Measurements from ENCODE around the gene CCDC85C.

Gene CCDC85C

DNA sequence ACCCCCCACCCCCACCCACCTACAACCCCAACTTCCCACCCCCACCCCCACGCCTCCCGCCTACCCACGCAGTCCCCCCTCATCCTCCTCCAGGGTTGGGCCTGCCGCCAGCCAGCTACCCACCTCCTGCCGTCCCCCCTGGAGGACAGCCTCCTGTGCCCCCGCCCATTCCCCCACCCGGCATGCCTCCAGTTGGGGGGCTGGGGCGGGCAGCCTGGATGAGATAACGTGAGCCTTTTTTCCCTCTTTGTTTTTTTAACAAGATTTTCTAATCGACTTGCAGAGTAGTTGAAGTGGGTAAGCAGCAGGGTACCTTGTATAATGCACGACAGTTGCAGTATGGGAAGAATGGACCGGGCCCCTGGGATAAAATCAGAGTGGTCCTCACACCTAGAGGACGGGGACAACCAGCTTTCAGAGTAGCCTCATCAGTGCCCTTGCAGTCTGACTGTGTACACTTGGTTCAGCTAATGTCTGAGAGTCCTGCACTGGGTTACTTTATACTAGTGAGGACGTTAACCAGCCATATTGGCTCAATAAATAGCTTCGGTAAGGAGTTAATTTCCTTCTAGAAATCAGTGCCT lies 93.4 kb downstream of the CCDC85C start:
- no peak for DNase-seq (ENCODE audit: low spot score)

DNA sequence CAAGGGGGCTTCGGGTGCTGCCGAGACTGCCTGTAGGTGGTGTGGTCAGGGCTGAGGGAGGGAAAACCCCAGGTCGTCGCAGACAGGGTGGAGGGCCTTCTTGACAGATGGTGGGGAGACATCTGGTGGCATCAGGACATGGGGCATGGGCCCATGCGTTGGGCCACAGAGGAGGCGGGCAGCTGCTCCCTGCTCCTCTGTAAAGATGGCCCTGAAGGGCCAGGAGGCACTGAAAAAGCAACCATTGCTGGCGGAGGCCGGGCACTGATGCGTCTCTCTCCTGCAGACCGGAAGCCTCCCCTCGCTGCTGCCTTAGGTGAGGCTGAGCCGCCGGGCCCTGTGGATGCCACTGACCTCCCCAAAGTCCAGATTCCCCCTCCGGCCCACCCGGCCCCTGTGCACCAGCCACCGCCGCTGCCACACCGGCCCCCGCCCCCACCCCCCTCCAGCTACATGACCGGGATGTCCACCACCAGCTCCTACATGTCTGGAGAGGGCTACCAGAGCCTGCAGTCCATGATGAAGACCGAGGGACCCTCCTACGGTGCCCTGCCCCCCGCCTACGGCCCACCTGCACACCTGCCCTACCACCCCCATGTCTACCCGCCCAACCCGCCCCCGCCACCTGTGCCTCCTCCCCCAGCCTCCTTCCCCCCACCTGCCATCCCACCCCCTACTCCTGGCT lies 94.0 kb downstream of the CCDC85C start:
- DNase-seq (ENCODE audit: low spot score), result no peak

DNA sequence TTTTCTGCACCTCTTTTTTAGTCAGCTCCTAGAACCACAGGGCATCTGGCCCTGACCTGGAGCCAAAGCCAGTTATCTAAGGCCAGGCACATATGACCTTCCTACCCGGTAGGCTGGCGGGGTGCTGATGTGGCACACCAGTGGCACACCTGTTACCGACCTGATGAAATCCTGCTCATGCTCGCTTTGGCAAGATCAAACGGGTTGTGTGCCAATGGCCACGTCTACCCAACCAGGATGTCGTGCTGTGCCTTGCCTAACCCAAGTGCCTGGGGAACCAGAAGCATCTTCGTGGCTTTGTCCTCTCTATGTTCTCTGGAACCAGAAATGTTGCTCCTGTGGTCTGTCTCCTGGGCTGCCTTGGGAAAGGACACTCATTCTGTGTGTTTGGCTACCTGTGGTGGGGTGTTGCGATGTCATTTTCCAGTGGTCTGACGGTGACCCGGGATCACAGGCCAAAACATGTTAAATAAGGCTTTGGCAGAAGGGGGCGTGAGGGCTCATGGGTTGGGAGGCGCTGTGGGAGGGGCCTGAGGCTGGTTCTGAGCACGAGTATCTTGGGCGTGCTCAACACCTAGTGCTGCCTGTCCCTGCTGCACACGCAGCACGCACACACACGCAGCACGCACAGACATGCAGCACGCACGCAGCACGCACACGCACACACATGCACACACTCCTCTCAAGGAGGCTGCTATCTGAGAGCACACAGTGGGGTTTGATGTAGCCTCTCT lies 94.9 kb downstream of the CCDC85C start:
- no peak for DNase-seq (ENCODE audit: low spot score)

- no peak for DNase-seq (ENCODE audit: low spot score)
Measured at GRCh38 chr14:99507860-99508640, 96.0 kb downstream of the CCDC85C start.

DNA sequence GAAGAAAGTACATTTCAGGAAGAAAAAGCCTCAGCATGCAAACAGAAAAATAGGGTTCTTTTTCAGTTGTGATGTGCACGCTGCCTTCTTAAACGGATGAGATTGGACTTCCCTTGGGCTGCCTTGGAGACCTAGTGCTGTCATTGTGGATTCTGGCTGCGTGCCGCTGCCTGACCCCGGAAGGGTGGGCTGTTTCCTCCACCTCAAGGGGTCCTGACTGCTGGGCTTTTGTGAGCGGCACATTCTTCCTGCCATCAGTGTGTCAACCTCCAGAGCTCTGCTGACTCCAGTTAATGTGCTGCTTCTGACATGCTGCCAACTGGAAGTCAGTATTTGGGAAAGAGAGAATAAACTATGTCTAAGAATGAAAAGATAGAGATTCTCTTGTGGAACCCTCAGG lies 97.7 kb downstream of the CCDC85C start:
- no peak for DNase-seq (ENCODE audit: low spot score)

- no peak for DNase-seq (ENCODE audit: low spot score)
Measured at GRCh38 chr14:99505089-99505488, 98.9 kb downstream of the CCDC85C start.

GRCh38 chr14:99503848-99504453 lies 100.1 kb downstream of the CCDC85C start:
- no peak for DNase-seq (ENCODE audit: low spot score)

DNA sequence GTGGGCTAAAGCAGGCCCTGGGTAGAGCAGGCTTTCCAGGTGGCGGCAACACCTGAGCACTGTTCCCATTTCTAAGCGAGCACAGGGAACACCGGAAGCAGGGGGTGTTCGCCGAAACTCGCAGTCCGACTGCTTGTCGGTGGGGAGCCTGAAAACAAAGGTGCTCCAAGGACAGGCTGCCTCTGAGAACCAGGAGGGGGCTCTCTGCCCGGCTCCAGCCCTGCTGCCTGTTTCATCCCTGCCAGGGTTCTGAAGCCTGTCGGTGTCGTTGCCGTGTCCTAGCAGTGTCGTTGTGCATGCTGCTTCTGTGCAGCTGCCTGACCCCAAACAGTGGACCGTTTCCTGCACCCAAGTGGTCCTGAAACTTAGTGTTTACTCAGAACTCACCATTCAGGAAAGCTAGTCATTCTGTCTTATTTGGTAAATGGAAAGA lies 101.0 kb downstream of the CCDC85C start:
- DNase-seq (ENCODE audit: low spot score), result no peak

DNA sequence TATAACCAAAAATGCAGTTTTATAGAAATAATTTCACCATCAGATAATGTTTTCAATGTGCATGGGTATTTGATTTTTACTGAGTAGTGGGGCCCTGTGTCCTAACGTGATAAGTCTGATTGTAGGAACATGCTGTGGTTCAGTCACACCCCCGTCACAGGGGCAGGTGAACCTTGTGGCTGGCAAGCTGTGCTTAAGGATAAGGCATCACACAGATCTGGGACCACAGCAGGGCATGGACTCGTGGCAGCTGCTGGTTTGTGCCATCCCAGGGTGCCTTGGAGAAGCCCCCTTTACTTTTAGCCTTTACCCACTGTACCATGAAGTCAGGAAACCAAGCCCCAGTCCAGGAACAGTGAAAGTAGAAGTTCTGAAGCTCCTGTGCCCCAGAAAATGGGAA lies 106.1 kb downstream of the CCDC85C start:
- no peak for DNase-seq (ENCODE audit: low spot score)

GRCh38 chr14:99497341-99497740 lies 106.7 kb downstream of the CCDC85C start:
- no peak for DNase-seq (ENCODE audit: low spot score)

GRCh38 chr14:99484106-99484505 lies 119.9 kb downstream of the CCDC85C start:
- DNase-seq (ENCODE audit: low spot score), result no peak

GRCh38 chr14:99481745-99482099 lies 122.3 kb downstream of the CCDC85C start:
- DNase-seq (ENCODE audit: low spot score), result no peak

DNA sequence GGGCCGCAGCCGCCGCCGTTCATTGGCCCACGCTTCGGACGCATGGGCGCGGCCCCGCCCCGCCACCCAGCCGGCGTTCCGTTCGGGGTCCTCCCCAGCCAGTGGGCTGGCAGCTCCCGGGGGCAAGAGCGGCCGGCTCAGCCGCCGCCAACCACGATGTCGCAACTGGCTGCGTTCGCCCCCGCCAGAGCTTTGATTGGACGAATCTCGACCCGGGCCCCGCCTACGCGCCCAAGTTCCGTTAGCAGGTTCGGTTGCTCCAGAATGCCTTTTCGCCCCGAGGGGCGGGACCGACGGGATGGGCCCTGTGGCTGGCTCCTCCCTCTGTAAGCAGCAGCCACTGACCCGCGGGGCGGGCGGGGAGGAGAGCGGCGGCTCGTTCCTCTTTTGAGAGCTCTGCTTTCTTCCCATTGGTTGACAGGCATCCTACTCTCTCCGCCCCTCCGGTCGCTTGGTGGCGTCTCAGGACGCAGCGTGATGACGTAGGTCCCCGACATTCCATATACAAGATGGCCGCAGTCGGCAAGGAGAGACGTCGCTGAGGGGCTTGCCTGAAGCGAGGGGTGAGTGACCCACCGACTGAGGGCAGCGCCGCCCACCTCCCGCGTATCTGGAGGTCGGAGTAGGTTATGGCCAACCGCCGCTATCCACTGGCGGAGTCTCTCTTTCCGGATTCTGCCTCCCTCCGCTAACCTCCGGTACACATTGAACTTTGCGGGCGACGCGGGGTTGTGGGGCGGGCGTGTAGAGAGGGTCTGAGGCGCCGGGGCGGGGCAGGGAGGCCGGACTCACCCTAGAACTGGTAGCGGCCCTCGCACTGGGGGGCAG lies 122.9 kb downstream of the CCDC85C start, which contains the start of gene CCNK:
CCNK (plus strand) TSS at position 493 of the 828 bp plus-strand sequence. CDS start 11,269 bp downstream, outside the sequence.
- DNase-seq (ENCODE audit: low spot score), result peak; percentile 93

DNA sequence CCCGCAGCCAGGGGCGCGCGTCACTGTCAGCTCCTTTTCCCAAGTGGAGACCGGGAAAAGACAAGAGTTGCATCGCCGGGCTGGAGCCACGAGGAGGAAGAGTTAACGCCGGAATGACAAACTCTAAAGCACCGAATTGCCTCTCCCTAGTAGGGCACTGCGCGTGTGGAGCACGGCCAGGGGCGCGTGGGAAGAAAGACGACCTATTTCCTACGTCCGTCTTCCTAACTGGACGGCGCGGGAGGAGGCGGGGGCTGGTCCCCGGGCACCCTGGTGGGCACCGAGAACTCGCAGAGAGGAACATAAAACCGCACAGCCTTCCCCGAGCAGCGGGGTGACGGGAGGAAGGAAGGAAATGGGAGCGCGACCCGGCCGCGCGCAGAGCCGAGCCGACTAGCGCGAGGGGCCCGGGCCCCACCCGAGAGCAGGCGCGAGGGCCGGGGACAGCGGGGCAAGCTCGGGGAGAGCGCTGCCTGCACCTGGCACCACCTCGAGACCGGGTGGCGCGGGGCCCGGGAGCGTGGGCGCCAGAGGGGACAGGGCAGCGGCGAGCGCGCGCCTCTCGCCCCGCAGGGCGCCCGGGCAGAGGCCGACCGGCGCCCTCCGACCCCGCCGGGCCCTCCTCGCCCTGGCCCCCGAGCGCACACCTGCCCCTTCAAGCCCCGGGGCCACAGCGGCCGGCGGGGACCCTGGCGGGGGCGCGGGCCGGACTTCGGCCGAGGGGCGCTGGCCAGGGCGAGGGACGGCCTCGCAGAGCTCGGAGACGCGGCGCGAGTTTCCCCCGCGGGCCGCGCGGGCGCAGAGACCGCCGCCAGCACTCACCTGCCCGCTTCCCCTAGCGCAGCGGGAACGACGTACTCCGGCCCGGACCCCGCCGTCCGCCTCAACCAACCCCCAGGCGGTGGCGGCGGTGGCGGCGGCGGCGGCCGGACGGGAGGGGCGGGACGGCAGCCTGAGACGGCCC lies 123.8 kb downstream of the CCDC85C start, which contains the start of gene SETD3:
SETD3 (minus strand) TSS at position 954 of the 964 bp plus-strand sequence. CDS start 15,054 bp downstream, outside the sequence.
- DNase-seq (ENCODE audit: low spot score), result peak; percentile 24

GRCh38 chr14:99479160-99479905 lies 124.7 kb downstream of the CCDC85C start:
- DNase-seq (ENCODE audit: low spot score), result no peak

DNA sequence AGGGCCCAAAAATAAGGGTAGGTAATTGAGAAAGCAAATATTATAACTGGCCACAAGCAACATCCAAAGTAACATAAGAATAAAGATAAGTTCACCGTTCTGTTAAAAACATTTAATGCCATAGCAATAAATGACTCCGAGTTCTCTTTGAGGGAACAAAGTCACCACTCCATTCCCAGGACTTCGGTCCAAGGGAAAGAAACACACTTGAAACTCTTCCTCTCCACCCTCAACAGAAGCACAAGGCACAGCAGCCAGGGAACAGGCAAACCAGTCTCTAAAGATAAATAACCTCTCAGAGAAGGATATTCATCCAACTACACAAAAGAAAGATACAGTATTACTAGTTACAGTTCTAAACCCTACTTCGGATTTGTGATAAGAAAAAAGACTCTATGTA lies 125.9 kb downstream of the CCDC85C start:
- no peak for DNase-seq (ENCODE audit: low spot score)

GRCh38 chr14:99476864-99477263 lies 127.1 kb downstream of the CCDC85C start:
- DNase-seq (ENCODE audit: low spot score), result no peak

GRCh38 chr14:99475660-99476059 lies 128.3 kb downstream of the CCDC85C start:
- DNase-seq (ENCODE audit: low spot score), result no peak

DNA sequence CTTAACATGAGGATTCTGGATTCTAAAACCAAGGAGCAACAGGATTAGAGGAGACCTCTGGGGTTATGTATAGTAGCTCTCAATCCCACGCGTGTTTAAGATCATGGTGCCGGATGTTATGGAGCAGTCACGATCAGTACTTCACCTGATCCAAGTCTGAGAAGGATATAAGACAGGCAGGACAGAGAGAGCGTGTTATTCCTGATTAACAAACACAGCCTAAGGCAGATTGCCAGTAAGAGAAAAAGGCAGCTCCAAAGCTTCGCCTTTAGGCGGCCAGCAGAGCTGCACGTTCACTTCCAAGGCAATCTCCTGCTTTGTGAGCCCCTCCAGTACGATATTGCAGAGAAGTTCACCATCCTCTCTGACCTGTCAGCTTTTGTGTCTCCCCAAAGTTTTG lies 128.8 kb downstream of the CCDC85C start:
- no peak for DNase-seq (ENCODE audit: low spot score)
